Gastrocnemius medialis (tissue), 4 donors: ENCODE results near the gene SSC5D.

Source experiments
- CTCF ChIP-seq, 5 experiments: fragments of 450-650 bp in 3 of 5; fragments of 200-600 bp in 2 of 5; sonication (generic) in 2 of 5; IDR thresholded peaks in 4 of 5; conservative IDR thresholded peaks in 1 of 5; 1 replicate in 4 of 5; 2 replicates in 1 of 5; pipeline ENCODE4 v1.5.1; 2016 to 2019; ENCODE audit warnings: antibody characterized with exemption in 5 of 5, mild to moderate bottlenecking in 3 of 5, moderate library complexity in 3 of 5
- POLR2A ChIP-seq, 2 donors: fragments of 450-650 bp; IDR thresholded peaks; one replicate each; pipeline ENCODE4 v1.6.1; 2017; ENCODE audit warnings: antibody characterized with exemption in 2 of 2, mild to moderate bottlenecking in 2 of 2, moderate library complexity in 2 of 2

- no peak for TF ChIP-seq CTCF (IDR thresholded peaks at IDR 0.05 in 4 of 5, conservative IDR thresholded peaks at IDR 0.05 in 1 of 5)
- TF ChIP-seq POLR2A (IDR thresholded peaks at IDR 0.05) = no peak
These were observed 47.1 kb downstream of the SSC5D start for GRCh38 chr19:55535173-55535964.
